Neuronal stem cell (in vitro differentiated cells): ENCODE measurements around the gene KIF13A.

Source experiments
- DNase-seq: peaks from one replicate; pipeline ENCODE4 v3.0.0-alpha.2; 2013; ENCODE audit warnings: low spot score
- H2AFZ ChIP-seq: one replicate; pipeline ENCODE4 v1.6.1; 2013; ENCODE audit warnings: mild to moderate bottlenecking, low read length, inconsistent platforms
- H2AK5ac ChIP-seq: 2 replicates; pipeline ENCODE4 v1.6.1; 2013; ENCODE audit warnings: low read depth, mild to moderate bottlenecking, inconsistent platforms, low read length, moderate library complexity, mixed read lengths
- H2BK120ac ChIP-seq: 2 replicates; pipeline ENCODE4 v1.6.1; 2013; ENCODE audit warnings: low read depth, mild to moderate bottlenecking, inconsistent platforms, low read length, moderate library complexity, mixed read lengths
- H2BK12ac ChIP-seq: one replicate; pipeline ENCODE4 v1.6.1; 2013; ENCODE audit warnings: low read length, inconsistent platforms
- H2BK15ac ChIP-seq: 2 replicates; pipeline ENCODE4 v1.6.1; 2013; ENCODE audit warnings: mild to moderate bottlenecking, low read length, inconsistent platforms, mixed read lengths
- H2BK5ac ChIP-seq: one replicate; pipeline ENCODE4 v1.6.1; 2013; ENCODE audit warnings: inconsistent platforms, mild to moderate bottlenecking, low read length, moderate library complexity
- H3K14ac ChIP-seq: one replicate; pipeline ENCODE4 v1.6.1; 2013; ENCODE audit warnings: low read length, inconsistent platforms
- H3K18ac ChIP-seq: 2 replicates; pipeline ENCODE4 v1.6.1; 2013; ENCODE audit warnings: low read length, inconsistent platforms
- H3K23ac ChIP-seq: 2 replicates; pipeline ENCODE4 v1.6.1; 2013; ENCODE audit warnings: low read depth, mild to moderate bottlenecking, mixed read lengths, low read length, inconsistent platforms; ENCODE audit not compliant: poor library complexity
- H3K27ac ChIP-seq: replicated peaks from 3 replicates; pipeline ENCODE4 v1.5.1; 2013; ENCODE audit warnings: low read length, inconsistent platforms
- H3K27me3 ChIP-seq, 3 experiments: 2 replicates each; pipeline ENCODE4 v1.6.1; 2013; ENCODE audit warnings: low read length in 3 of 3, mild to moderate bottlenecking in 2 of 3, inconsistent platforms in 1 of 3, low read depth in 1 of 3, mixed read lengths in 1 of 3, moderate library complexity in 1 of 3; ENCODE audit not compliant: control insufficient read depth in 3 of 3, insufficient read depth in 3 of 3
- H3K36me3 ChIP-seq, 2 donors: replicated peaks in 1 of 2; 2 replicates each; pipeline ENCODE4 v1.6.1; 2013; ENCODE audit warnings: low read length in 2 of 2; ENCODE audit not compliant: control insufficient read depth in 2 of 2, insufficient read depth in 2 of 2
- H3K4ac ChIP-seq: 2 replicates; pipeline ENCODE4 v1.6.1; 2013; ENCODE audit warnings: inconsistent platforms, mild to moderate bottlenecking, low read length, moderate library complexity
- H3K4me1 ChIP-seq, 2 donors: 1 replicate in 1 of 2; 2 replicates in 1 of 2; pipeline ENCODE4 v1.6.1; 2013; ENCODE audit warnings: low read length in 2 of 2, low read depth in 1 of 2; ENCODE audit not compliant: control insufficient read depth in 2 of 2, insufficient read depth in 1 of 2
- H3K4me2 ChIP-seq: one replicate; pipeline ENCODE4 v1.6.1; 2013; ENCODE audit warnings: mild to moderate bottlenecking, low read length, inconsistent platforms; ENCODE audit not compliant: insufficient read depth, poor library complexity, severe bottlenecking
- H3K4me3 ChIP-seq, 2 donors: 2 replicates each; pipeline ENCODE4 v1.5.1; 2013; ENCODE audit warnings: low read length in 2 of 2, mild to moderate bottlenecking in 2 of 2, inconsistent platforms in 1 of 2, moderate library complexity in 1 of 2
- H3K79me1 ChIP-seq: one replicate; pipeline ENCODE4 v1.6.1; 2013; ENCODE audit warnings: low read depth, mild to moderate bottlenecking, inconsistent platforms, low read length, moderate library complexity
- H3K9ac ChIP-seq: one replicate; pipeline ENCODE4 v1.6.1; 2013; ENCODE audit warnings: mild to moderate bottlenecking, low read depth, low read length, inconsistent platforms; ENCODE audit not compliant: poor library complexity
- H3K9me3 ChIP-seq, 2 donors: replicated peaks in 1 of 2; 2 replicates each; pipeline versions ENCODE3 to v1.6.1; 2013; ENCODE audit warnings: low read length in 2 of 2, mild to moderate bottlenecking in 2 of 2, inconsistent platforms in 1 of 2, low read depth in 1 of 2, mixed read lengths in 1 of 2, moderate library complexity in 1 of 2; ENCODE audit not compliant: control insufficient read depth in 2 of 2, insufficient read depth in 1 of 2
- H4K8ac ChIP-seq: one replicate; pipeline ENCODE4 v1.6.1; 2013; ENCODE audit warnings: low read depth, mild to moderate bottlenecking, inconsistent platforms, low read length, moderate library complexity
- H4K91ac ChIP-seq: one replicate; pipeline ENCODE4 v1.6.1; 2013; ENCODE audit warnings: low read length, low read depth, mild to moderate bottlenecking, inconsistent platforms; ENCODE audit not compliant: poor library complexity
- WGBS, 2 donors: extraction: QIAGEN DNeasy Blood & Tissue Kit; methylation state at CpG; one replicate each; pipeline ENCODE4 v1.1.7; 2013; ENCODE audit warnings: missing lambda C conversion rate in 2 of 2, mixed read lengths in 1 of 2; ENCODE audit not compliant: insufficient read length in 2 of 2, insufficient replicate concordance in 1 of 2; ENCODE audit errors: extremely low coverage in 2 of 2; 5-methylcytosine and 5-hydroxymethylcytosine counted together

The KIF13A gene

DNA sequence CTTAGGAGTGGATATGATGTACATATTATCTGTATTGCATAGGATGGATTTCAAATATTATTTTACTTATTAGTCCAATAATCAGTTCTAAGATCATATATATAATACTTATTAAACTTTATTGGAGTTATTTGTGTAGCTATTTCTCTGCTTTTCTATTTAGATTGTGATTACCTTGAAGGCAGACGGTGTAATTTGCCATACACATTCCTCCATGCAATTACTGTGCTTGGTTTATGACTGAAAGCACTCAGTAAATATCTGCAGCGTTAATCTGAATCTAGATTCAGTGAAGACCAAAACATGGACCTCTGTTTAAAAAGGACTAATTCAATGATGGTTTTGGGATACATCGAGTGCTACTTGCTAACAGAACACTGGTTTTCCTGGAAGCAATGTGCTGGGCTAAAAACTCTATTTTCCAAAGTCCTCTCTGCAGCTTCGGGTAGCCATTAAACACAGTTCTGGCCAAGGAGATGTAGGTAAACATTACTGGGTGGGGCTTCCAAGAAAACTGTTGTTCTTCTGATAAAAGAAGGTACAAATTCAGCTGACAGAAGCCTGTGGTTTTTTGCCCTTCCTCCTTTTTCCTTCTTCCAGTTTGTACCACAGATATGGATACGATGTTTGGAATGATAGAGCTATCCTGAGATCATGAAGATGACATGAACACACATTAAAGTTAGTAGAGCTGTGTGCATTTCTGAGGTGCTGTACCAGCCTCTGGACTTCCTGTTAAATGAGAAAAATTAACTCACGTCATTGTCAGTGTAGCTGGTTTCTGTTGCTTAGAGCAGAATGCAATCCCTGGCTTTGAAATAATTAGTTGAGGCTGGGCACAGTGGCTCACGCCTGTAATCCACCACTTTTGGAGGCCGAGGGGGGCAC, 144.3 kb downstream of the KIF13A start:
- Histone ChIP-seq H3K4ac (no peak overlapping the region), H3K27ac (no peak overlapping the region), H4K8ac (no peak overlapping the region), H3K14ac (no peak overlapping the region), H2BK120ac (no peak overlapping the region), H2BK5ac (no peak overlapping the region), H3K9ac (no peak overlapping the region), H3K23ac (no peak overlapping the region), H2AK5ac (no peak overlapping the region), H2BK15ac (no peak overlapping the region), H3K27me3 (no peaks in the 10 kb centered on the region), H2AFZ (no peak overlapping the region), H3K18ac (no peak overlapping the region), H3K36me3 (peaks cover 0 to 18% of the 10 kb centered on the region in 2 donors), H4K91ac (no peak overlapping the region), H3K4me2 (no peak overlapping the region), H3K9me3 (no peaks in the 10 kb centered on the region), H2BK12ac (no peak overlapping the region), H3K4me3 (no peak overlapping the region), H3K79me1 (no peaks in the 10 kb centered on the region), H3K4me1 (peaks cover 0 to 2% of the 10 kb centered on the region in 2 donors)
- WGBS, 2 donors, result no CpG with 5 or more reads among the region's 8 CpGs
- no peak for DNase-seq

DNA sequence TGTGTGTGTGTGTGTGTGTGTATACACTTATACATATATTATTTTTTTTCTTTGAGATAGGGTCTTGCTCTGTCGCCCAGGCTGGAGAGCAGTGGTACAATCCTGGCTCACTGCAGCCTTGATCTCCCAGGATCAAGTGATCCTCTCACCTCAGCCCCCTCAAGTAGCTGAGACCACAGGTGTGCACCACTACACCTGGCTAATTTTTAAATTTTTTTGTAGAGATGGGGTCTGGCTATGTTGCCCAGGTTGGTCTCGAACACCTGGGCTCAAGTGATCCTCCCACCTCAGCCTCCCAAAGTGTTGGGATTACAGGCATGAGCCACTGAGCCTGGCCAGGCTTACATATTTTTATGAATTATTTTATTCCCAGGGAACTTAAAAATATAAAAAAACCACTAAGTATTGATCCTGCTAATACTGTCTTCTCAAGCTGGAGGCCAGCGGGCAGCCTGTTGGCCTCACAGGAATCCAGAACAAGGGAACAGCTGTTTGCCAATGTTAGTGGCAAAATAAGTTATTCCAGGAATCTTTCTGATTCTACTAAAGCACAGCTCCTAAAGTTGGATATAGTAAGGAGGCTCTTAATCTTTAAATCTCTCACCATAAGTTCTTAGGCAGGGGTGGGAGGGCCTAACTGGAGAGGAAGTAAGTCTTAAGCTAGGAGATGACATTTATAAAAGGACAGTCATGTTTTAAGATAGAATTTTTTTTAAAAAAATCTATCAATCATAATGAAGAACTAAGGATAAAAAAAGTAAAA, 145.2 kb downstream of the KIF13A start:
- WGBS, 2 donors, result no CpG with 5 or more reads among the region's 3 CpGs
- DNase-seq, result no peak
- Histone ChIP-seq H2AK5ac (no peak overlapping the region), H3K4ac (no peak overlapping the region), H3K36me3 (peaks cover 0 to 17% of the 10 kb centered on the region in 2 donors), H3K79me1 (no peaks in the 10 kb centered on the region), H3K9ac (no peak overlapping the region), H4K8ac (no peak overlapping the region), H3K4me1 (peaks cover 0 to 2% of the 10 kb centered on the region in 2 donors), H2BK15ac (no peak overlapping the region), H3K4me2 (no peak overlapping the region), H4K91ac (no peak overlapping the region), H2BK5ac (no peak overlapping the region), H3K18ac (no peak overlapping the region), H3K14ac (no peak overlapping the region), H3K23ac (no peak overlapping the region), H2BK12ac (no peak overlapping the region), H3K9me3 (no peaks in the 10 kb centered on the region), H3K27ac (no peak overlapping the region), H2AFZ (no peak overlapping the region), H2BK120ac (no peak overlapping the region), H3K27me3 (no peaks in the 10 kb centered on the region), H3K4me3 (no peak overlapping the region)

DNA sequence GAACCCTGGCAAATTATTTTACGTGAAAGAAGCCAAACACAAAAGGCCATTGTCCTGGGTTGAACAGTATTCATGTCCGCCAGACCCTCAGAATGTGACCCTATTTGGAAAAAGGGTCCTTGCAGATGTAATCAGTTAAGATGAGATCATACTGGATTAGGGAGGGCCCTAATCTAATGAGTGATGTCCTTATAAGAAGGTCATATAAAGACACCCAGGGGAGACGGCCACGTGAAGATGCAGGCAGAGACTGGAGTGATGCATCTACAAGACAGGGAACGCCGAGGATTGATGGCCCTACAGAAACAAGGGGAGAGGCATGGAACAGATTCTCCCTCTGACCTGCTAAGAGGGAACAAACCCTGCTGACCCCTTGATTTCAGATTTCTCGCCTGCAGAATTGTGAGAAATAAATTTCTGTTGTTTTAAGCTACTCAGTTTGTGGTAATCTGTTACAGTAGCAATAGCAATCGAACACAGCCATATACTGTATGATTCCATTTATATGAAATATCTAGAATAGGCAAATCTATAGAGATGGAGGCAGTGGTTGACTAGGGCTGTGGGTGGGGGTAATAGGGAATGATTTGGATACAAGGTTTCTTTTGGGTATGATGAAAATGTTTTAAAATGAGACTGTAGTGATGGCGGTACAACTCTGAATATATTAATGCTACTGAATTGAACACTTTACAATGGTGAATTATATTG, 147.8 kb downstream of the KIF13A start:
- no CpG with 5 or more reads among the region's 9 CpGs for WGBS, 2 donors
- H3K4ac ChIP-seq, result no peak overlapping the region
- DNase-seq, result no peak

More for the DNA sequence above, 147.8 kb downstream of the KIF13A start:
- peaks cover 0 to 2% of the 10 kb centered on the region in 2 donors for H3K4me1 ChIP-seq
- H4K8ac ChIP-seq, result no peak overlapping the region
- H2BK12ac ChIP-seq, result no peak overlapping the region
- no peak overlapping the region for H2AK5ac ChIP-seq
- no peaks in the 10 kb centered on the region for H3K27me3 ChIP-seq
- H3K4me2 ChIP-seq, result no peak overlapping the region
- H3K27ac ChIP-seq, result no peak overlapping the region
- H3K36me3 ChIP-seq, result peaks cover 0 to 29% of the 10 kb centered on the region in 2 donors
- no peak overlapping the region for H2AFZ ChIP-seq
- no peaks in the 10 kb centered on the region for H3K9me3 ChIP-seq
- no peak overlapping the region for H4K91ac ChIP-seq
- H3K4me3 ChIP-seq, result no peak overlapping the region
- no peak overlapping the region for H2BK120ac ChIP-seq
- H3K9ac ChIP-seq, result no peak overlapping the region
- no peaks in the 10 kb centered on the region for H3K79me1 ChIP-seq
- H2BK5ac ChIP-seq, result no peak overlapping the region
- H3K14ac ChIP-seq, result no peak overlapping the region
- H2BK15ac ChIP-seq, result no peak overlapping the region
- H3K18ac ChIP-seq, result no peak overlapping the region
- no peak overlapping the region for H3K23ac ChIP-seq
